Measurements from ENCODE around the gene USH2A.

DNA sequence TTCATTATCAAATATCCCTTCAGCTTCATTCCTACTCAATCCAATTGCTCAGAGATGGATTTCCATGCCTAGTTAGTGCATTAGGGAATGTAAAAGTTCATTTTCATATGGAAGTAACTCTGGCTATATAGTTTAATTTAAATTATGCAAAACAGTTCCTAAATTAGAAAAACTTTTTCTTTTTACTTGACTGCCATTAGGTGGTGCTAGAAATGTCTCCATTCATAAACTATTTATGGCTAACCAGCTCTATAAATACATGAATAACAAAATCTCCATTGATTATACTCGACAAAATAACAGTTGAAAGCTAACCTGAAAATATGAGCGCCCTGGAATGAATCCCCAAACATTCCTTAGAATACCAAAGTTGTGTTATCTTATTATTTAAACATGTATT lies 311.4 kb downstream of the USH2A start:
- TF ChIP-seq POLR2A (IDR thresholded peaks at IDR 0.05), result no peak
- TF ChIP-seq, protein P1, sequence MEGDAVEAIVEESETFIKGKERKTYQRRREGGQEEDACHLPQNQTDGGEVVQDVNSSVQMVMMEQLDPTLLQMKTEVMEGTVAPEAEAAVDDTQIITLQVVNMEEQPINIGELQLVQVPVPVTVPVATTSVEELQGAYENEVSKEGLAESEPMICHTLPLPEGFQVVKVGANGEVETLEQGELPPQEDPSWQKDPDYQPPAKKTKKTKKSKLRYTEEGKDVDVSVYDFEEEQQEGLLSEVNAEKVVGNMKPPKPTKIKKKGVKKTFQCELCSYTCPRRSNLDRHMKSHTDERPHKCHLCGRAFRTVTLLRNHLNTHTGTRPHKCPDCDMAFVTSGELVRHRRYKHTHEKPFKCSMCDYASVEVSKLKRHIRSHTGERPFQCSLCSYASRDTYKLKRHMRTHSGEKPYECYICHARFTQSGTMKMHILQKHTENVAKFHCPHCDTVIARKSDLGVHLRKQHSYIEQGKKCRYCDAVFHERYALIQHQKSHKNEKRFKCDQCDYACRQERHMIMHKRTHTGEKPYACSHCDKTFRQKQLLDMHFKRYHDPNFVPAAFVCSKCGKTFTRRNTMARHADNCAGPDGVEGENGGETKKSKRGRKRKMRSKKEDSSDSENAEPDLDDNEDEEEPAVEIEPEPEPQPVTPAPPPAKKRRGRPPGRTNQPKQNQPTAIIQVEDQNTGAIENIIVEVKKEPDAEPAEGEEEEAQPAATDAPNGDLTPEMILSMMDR (IDR thresholded peaks at IDR 0.05), result no peak

Data from lower leg skin (tissue), 3 donors.